Stomach (tissue), 9 donors: Measurements from ENCODE around the gene LSM12. TPM values are rescaled to one million over a fixed set of nuclear protein-coding genes. Genes with fewer than 3 reads are reported as not detected.

Source experiments
- DNase-seq, 2 donors: peaks; one replicate each; pipeline versions ENCODE4 v3.0.0 to v3.0.0-alpha.2; 2013 to 2019
- H3K27ac ChIP-seq, 5 donors: fragments of 200-600 bp in 4 of 5; sonication (generic) in 4 of 5; one replicate each; pipeline ENCODE4 v1.5.1; 2013 to 2019; ENCODE audit warnings: mild to moderate bottlenecking in 1 of 5, moderate library complexity in 1 of 5
- H3K27me3 ChIP-seq, 3 donors: fragments of 200-600 bp; sonication (generic); one replicate each; pipeline ENCODE4 v1.5.1; 2017 to 2019; ENCODE audit warnings: mixed run types in 1 of 3
- H3K36me3 ChIP-seq, 4 donors: fragments of 200-600 bp; sonication (generic); 1 replicate in 3 of 4; 2 replicates in 1 of 4; pipeline ENCODE4 v1.5.1; 2016 to 2019
- H3K4me1 ChIP-seq, 4 donors: fragments of 200-600 bp; sonication (generic); one replicate each; pipeline ENCODE4 v1.5.1; 2016 to 2019
- H3K4me3 ChIP-seq, 4 donors: fragments of 200-600 bp; sonication (generic) in 3 of 4; one replicate each; pipeline ENCODE4 v1.5.1; 2016 to 2019; ENCODE audit warnings: mild to moderate bottlenecking in 1 of 4
- H3K9me3 ChIP-seq, 4 donors: fragments of 200-600 bp; sonication (generic); one replicate each; pipeline ENCODE4 v1.5.1; 2016 to 2019
- CTCF ChIP-seq, 7 experiments: fragments of 450-650 bp in 4 of 7; fragments of 200-600 bp in 3 of 7; sonication (generic) in 3 of 7; IDR thresholded peaks; one replicate each; pipeline ENCODE4 v1.5.1; 2016 to 2019; ENCODE audit warnings: antibody characterized with exemption in 7 of 7, control low read depth in 2 of 7, mild to moderate bottlenecking in 1 of 7
- EP300 ChIP-seq: sonication (generic); formaldehyde crosslinking; IDR thresholded peaks from one replicate; pipeline ENCODE4 v1.6.1; 2017; ENCODE audit warnings: antibody characterized with exemption
- POLR2A ChIP-seq, 4 donors: fragments of 450-650 bp; IDR thresholded peaks; one replicate each; pipeline ENCODE4 v1.6.1; 2016; ENCODE audit warnings: antibody characterized with exemption in 4 of 4, control low read depth in 2 of 4, mild to moderate bottlenecking in 1 of 4, moderate library complexity in 1 of 4
- POLR2AphosphoS5 ChIP-seq, 3 donors: sonication (generic); formaldehyde crosslinking; IDR thresholded peaks; one replicate each; pipeline ENCODE4 v1.6.1; 2016; ENCODE audit warnings: antibody characterized with exemption in 3 of 3
- WGBS, 5 donors: extraction: QIAGEN DNeasy Blood & Tissue Kit in 3 of 5; methylation state at CpG; one replicate each; pipeline versions ENCODE4 v1.1.5 to v1.1.7; 2013 to 2018; 5-methylcytosine and 5-hydroxymethylcytosine counted together
- intact Hi-C: fragments of 100-400 bp; cut with DNase I; formaldehyde crosslinking; loops from one replicate; pipeline ENCODE4 v1.15.1; 2023; ENCODE audit warnings: low total_unique reads
- polyA plus RNA-seq, 3 donors: library from polyadenylated mRNA; stranded (reverse); fragments of 200-250 nt; gene quantifications; one replicate each; pipeline ENCODE4 v1.2.3, GENCODE V29; 2013
- total RNA-seq, 5 donors: library from RNA; depleted of rRNA; stranded (reverse); fragments of >200 nt; gene quantifications; one replicate each; pipeline versions ENCODE4 v1.1.0 to v1.2.3, GENCODE V29; 2014 to 2016
- donor health status: healthy with polysubstance abuse.
- donor health status: Bipolar disorder and iron deficiency.
- donor health status: healthy.

Gene LSM12
- total and polyA plus RNA-seq, 8 donors, result 19.8 to 34.5 (median 30.2) TPM

- intact Hi-C loops, result no loop called here
- no peak for DNase-seq
- Histone ChIP-seq H3K27me3 (peaks cover 14 to 49% (median 25%) of the 10 kb centered on the region in 3 donors), H3K9me3 (no peaks in the 10 kb centered on the region), H3K4me3 (no peak overlapping the region), H3K4me1 (peaks cover 27 to 32% (median 30%) of the 10 kb centered on the region in 4 donors), H3K27ac (no peak overlapping the region), H3K36me3 (no peaks in the 10 kb centered on the region)
- 73 to 79% (median 76%) methylated on average over 7 to 9 of the region's 9 CpGs for whole genome bisulfite sequencing, 5 donors
- TF ChIP-seq EP300, result no peak
- TF ChIP-seq POLR2AphosphoS5 (IDR thresholded peaks at IDR 0.05), result no peak
- TF ChIP-seq CTCF (IDR thresholded peaks at IDR 0.05), result no peak
- no peak for TF ChIP-seq POLR2A (IDR thresholded peaks at IDR 0.05)
Observed at GRCh38 chr17:44002141-44002848, 64.2 kb downstream of the LSM12 start.

- intact Hi-C loops, result no loop called here
- TF ChIP-seq EP300 (no peak), POLR2A (IDR thresholded peaks at IDR 0.05) (no peak), CTCF (IDR thresholded peaks at IDR 0.05) (no peak), POLR2AphosphoS5 (IDR thresholded peaks at IDR 0.05) (no peak)
- DNase-seq, result no peak
- 59 to 78% (median 71%) methylated on average over 2 of the region's 2 CpGs for WGBS, 5 donors
- Histone ChIP-seq H3K27me3 (peaks cover 14 to 43% (median 25%) of the 10 kb centered on the region in 3 donors), H3K27ac (no peak overlapping the region), H3K4me1 (peaks cover 23 to 24% (median 24%) of the 10 kb centered on the region in 4 donors), H3K36me3 (no peaks in the 10 kb centered on the region), H3K9me3 (no peaks in the 10 kb centered on the region), H3K4me3 (no peak overlapping the region)
Observed at GRCh38 chr17:44001461-44001920, 65.0 kb downstream of the LSM12 start.

GRCh38 chr17:44000871-44001460 lies 65.5 kb downstream of the LSM12 start:
- intact Hi-C loops, result no loop called here
- Histone ChIP-seq H3K27me3 (peaks cover 14 to 38% (median 23%) of the 10 kb centered on the region in 3 donors), H3K9me3 (no peaks in the 10 kb centered on the region), H3K4me3 (no peak overlapping the region), H3K4me1 (peaks cover 18 to 19% (median 18%) of the 10 kb centered on the region in 4 donors), H3K27ac (no peak overlapping the region), H3K36me3 (no peaks in the 10 kb centered on the region)
- 69 to 73% (median 70%) methylated on average over 5 to 6 of the region's 6 CpGs for WGBS, 5 donors
- no peak for TF ChIP-seq EP300
- TF ChIP-seq POLR2AphosphoS5 (IDR thresholded peaks at IDR 0.05), result no peak
- no peak for TF ChIP-seq CTCF (IDR thresholded peaks at IDR 0.05)
- TF ChIP-seq POLR2A (IDR thresholded peaks at IDR 0.05), result no peak
- no peak for DNase-seq

GRCh38 chr17:44000141-44000860 lies 66.2 kb downstream of the LSM12 start:
- intact Hi-C loops, result no loop called here
- no peaks in the 10 kb centered on the region for H3K9me3 ChIP-seq
- peaks cover 10 to 31% (median 21%) of the 10 kb centered on the region in 3 donors for H3K27me3 ChIP-seq
- H3K4me3 ChIP-seq, result no peak overlapping the region
- no peaks in the 10 kb centered on the region for H3K36me3 ChIP-seq
- peaks cover 11 to 12% (median 12%) of the 10 kb centered on the region in 4 donors for H3K4me1 ChIP-seq
- 86 to 95% (median 91%) methylated on average over 10 to 12 of the region's 12 CpGs for WGBS, 5 donors
- no peak overlapping the region for H3K27ac ChIP-seq
- DNase-seq, result no peak
- TF ChIP-seq CTCF (IDR thresholded peaks at IDR 0.05), result no peak
- TF ChIP-seq EP300, result no peak
- no peak for TF ChIP-seq POLR2A (IDR thresholded peaks at IDR 0.05)
- TF ChIP-seq POLR2AphosphoS5 (IDR thresholded peaks at IDR 0.05), result no peak
